ENCODE data around the gene WHRN. TPM values are rescaled to one million over a fixed set of nuclear protein-coding genes. Genes with fewer than 3 reads are reported as not detected.

WHRN gene
- total and polyA plus RNA-seq, 9 of the 15 experiments (the other 6 are each of a cell fraction or from before 2014, with no cell fraction given) = 0.31 to 14.1 (median 3.0) TPM

DNA sequence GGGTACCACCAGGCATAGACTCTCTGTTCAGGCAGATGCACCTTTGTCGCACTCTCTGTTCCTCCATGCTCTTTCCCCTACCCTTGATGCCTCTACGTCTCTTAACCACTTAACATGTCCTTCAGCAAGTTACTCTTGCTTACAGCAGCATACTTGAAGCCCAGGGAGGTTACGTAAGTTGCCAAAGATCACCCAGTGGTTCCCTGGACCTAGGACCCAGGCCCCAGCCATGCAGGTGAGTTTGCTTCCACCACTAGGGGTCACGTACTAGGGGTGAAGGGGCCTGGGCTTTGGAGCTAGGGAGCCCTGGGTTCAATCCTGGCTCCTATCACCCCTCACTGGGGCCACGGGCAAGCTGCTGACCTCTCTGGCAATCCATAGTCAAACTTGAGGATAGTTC is 126.4 kb downstream of the WHRN start (continued):
- TF ChIP-seq, protein P1, sequence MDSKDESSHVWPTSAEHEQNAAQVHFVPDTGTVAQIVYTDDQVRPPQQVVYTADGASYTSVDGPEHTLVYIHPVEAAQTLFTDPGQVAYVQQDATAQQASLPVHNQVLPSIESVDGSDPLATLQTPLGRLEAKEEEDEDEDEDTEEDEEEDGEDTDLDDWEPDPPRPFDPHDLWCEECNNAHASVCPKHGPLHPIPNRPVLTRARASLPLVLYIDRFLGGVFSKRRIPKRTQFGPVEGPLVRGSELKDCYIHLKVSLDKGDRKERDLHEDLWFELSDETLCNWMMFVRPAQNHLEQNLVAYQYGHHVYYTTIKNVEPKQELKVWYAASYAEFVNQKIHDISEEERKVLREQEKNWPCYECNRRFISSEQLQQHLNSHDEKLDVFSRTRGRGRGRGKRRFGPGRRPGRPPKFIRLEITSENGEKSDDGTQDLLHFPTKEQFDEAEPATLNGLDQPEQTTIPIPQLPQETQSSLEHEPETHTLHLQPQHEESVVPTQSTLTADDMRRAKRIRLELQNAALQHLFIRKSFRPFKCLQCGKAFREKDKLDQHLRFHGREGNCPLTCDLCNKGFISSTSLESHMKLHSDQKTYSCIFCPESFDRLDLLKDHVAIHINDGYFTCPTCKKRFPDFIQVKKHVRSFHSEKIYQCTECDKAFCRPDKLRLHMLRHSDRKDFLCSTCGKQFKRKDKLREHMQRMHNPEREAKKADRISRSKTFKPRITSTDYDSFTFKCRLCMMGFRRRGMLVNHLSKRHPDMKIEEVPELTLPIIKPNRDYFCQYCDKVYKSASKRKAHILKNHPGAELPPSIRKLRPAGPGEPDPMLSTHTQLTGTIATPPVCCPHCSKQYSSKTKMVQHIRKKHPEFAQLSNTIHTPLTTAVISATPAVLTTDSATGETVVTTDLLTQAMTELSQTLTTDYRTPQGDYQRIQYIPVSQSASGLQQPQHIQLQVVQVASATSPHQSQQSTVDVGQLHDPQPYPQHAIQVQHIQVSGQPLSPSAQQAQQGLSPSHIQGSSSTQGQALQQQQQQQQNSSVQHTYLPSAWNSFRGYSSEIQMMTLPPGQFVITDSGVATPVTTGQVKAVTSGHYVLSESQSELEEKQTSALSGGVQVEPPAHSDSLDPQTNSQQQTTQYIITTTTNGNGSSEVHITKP (IDR thresholded peaks at IDR 0.05; ENCODE audit: partially characterized antibody) = no peak
- TF ChIP-seq ZKSCAN8 (CRISPR knock-in tag; IDR thresholded peaks at IDR 0.05) (no peak), KAT2B (IDR thresholded peaks at IDR 0.05; ENCODE audit: low read depth, low read length) (no peak), TCF7 (IDR thresholded peaks at IDR 0.05; ENCODE audit: borderline replicate concordance) (no peak), ZNF561 (CRISPR knock-in tag; conservative IDR thresholded peaks at IDR 0.05) (no peak), CBFA2T3 (IDR thresholded peaks at IDR 0.05) (no peak), ZNF134 (CRISPR knock-in tag; conservative IDR thresholded peaks at IDR 0.05) (no peak)
- TF ChIP-seq, protein P2, sequence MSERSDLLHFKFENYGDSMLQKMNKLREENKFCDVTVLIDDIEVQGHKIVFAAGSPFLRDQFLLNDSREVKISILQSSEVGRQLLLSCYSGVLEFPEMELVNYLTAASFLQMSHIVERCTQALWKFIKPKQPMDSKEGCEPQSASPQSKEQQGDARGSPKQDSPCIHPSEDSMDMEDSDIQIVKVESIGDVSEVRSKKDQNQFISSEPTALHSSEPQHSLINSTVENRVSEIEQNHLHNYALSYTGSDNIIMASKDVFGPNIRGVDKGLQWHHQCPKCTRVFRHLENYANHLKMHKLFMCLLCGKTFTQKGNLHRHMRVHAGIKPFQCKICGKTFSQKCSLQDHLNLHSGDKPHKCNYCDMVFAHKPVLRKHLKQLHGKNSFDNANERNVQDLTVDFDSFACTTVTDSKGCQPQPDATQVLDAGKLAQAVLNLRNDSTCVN (CRISPR knock-in tag; IDR thresholded peaks at IDR 0.05) = no peak
- TF ChIP-seq, protein P3, sequence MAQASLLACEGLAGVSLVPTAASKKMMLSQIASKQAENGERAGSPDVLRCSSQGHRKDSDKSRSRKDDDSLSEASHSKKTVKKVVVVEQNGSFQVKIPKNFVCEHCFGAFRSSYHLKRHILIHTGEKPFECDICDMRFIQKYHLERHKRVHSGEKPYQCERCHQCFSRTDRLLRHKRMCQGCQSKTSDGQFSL (CRISPR knock-in tag; IDR thresholded peaks at IDR 0.05) = no peak
- TF ChIP-seq, protein P3 (tag; IDR thresholded peaks at IDR 0.05) = no peak

All from K562 (cell line).